Breast epithelium (tissue), 3 donors: ENCODE results near the gene EBI3.

Experiments used
- CTCF ChIP-seq, 3 donors: fragments of 450-650 bp; IDR thresholded peaks; one replicate each; pipeline ENCODE4 v1.5.1; 2016 to 2017; ENCODE audit warnings: antibody characterized with exemption in 3 of 3, mild to moderate bottlenecking in 3 of 3, moderate library complexity in 3 of 3
- POLR2A ChIP-seq: fragments of 450-650 bp; IDR thresholded peaks from one replicate; pipeline ENCODE4 v1.6.1; 2016; ENCODE audit warnings: antibody characterized with exemption, mild to moderate bottlenecking, moderate library complexity
- POLR2AphosphoS5 ChIP-seq, 3 donors: sonication (generic); formaldehyde crosslinking; IDR thresholded peaks; one replicate each; pipeline ENCODE4 v1.6.1; 2017; ENCODE audit warnings: antibody characterized with exemption in 3 of 3

GRCh38 chr19:4260613-4261191 is 31.4 kb downstream of the EBI3 start:
- no peak for TF ChIP-seq CTCF (IDR thresholded peaks at IDR 0.05)
- TF ChIP-seq POLR2A, result no peak
- no peak for TF ChIP-seq POLR2AphosphoS5 (IDR thresholded peaks at IDR 0.05)
